Measurements from ENCODE around the gene KCNMA1.

DNA sequence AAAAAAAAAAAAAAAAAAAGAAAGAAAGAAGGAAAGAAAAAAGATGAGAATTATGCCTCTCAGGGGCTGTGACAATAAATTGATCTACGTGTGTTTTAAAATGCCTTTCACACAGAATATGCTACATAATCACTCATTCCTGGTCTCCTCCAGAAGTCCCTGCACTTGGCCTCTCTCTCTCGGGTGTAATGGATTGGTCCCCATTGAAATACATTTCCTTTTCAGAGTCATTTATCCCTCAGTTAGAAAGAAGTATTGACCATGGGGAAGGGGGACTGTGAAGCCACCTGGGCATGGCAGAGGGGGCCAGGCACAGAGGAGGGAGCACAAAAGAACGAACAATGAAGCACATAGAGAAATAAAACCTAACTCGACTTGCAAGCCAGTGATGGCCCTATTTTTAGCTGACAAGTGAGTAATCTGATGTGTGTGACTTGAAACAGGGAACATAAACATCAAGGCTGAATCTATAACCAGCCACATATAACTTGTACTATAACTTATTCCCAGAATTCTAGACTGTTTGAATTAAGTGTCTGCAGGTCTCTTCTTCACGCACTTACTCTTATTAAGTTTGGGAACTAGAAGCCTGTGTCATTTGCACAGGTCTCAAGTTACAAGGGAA lies 490.8 kb downstream of the KCNMA1 start:
- TF ChIP-seq CTCF (IDR thresholded peaks at IDR 0.05) (no peak), POLR2A (IDR thresholded peaks at IDR 0.05) (no peak)
